A673 (cell line): ENCODE data around the gene B3GNT2. TPM values are rescaled to one million over a fixed set of nuclear protein-coding genes. Genes with fewer than 3 reads are reported as not detected.

ENCODE experiments used
- BruUV-seq: library from RNA; stranded (reverse); fragments of 400-500 nt; replicated peaks from 2 replicates; lab custom pipeline; 2021; lab: Mats Ljungman, UMichigan
- CTCF ChIA-PET: fragments of 300-600 bp; sonication (Branson Sonifier 250); formaldehyde crosslinking; loops from one replicate; lab custom pipeline; 2022; ENCODE audit warnings: antibody characterized with exemption; lab: Charles Lee
- POLR2A ChIA-PET: fragments of 300-600 bp; sonication (Branson Sonifier 250); formaldehyde crosslinking; loops from one replicate; lab custom pipeline; 2022; ENCODE audit warnings: antibody characterized with exemption; ENCODE audit not compliant: low non-redundant PET; lab: Charles Lee
- DNase-seq: peaks from one replicate; pipeline ENCODE4 v3.0.0-alpha.2; 2015; ENCODE audit warnings: low spot score
- H3K27ac ChIP-seq: fragments of 200-600 bp; sonication (generic); 2 replicates; pipeline ENCODE4 v1.5.1; 2016; ENCODE audit warnings: mixed run types, low read depth, mild to moderate bottlenecking, mixed read lengths, antibody characterized with exemption, low read length; ENCODE audit not compliant: poor library complexity, severe bottlenecking
- H3K27me3 ChIP-seq: fragments of 200-600 bp; sonication (generic); replicated peaks from 2 replicates; pipeline ENCODE4 v1.6.1; 2017; ENCODE audit warnings: mixed run types, low read depth, mild to moderate bottlenecking, mixed read lengths, antibody characterized with exemption, low read length; ENCODE audit not compliant: insufficient read depth, poor library complexity
- H3K36me3 ChIP-seq: fragments of 200-600 bp; sonication (generic); 2 replicates; pipeline ENCODE4 v1.6.1; 2016; ENCODE audit warnings: mixed run types, mild to moderate bottlenecking, mixed read lengths, antibody characterized with exemption, low read length; ENCODE audit not compliant: insufficient read depth, poor library complexity, severe bottlenecking
- H3K4me1 ChIP-seq: fragments of 200-600 bp; sonication (generic); 2 replicates; pipeline ENCODE4 v1.6.1; 2017; ENCODE audit warnings: mixed run types, mild to moderate bottlenecking, mixed read lengths, antibody characterized with exemption, low read length; ENCODE audit not compliant: insufficient read depth, poor library complexity, severe bottlenecking
- H3K4me3 ChIP-seq: fragments of 200-600 bp; sonication (generic); 2 replicates; pipeline ENCODE4 v1.5.1; 2016; ENCODE audit warnings: low read depth, mixed run types, mild to moderate bottlenecking, mixed read lengths, low read length; ENCODE audit not compliant: poor library complexity, severe bottlenecking
- H3K9me3 ChIP-seq: fragments of 200-600 bp; sonication (generic); 2 replicates; pipeline ENCODE4 v1.6.1; 2016; ENCODE audit warnings: mixed run types, low read depth, mild to moderate bottlenecking, mixed read lengths, antibody characterized with exemption, low read length; ENCODE audit not compliant: poor library complexity, severe bottlenecking
- EZH2 ChIP-seq: fragments of 200-600 bp; sonication (generic); IDR thresholded peaks from 2 replicates; pipeline ENCODE4 v1.6.1; 2017; ENCODE audit warnings: borderline replicate concordance, low read depth, mild to moderate bottlenecking, mixed read lengths, antibody characterized with exemption, low read length; ENCODE audit not compliant: poor library complexity, severe bottlenecking
- intact Hi-C: fragments of 100-400 bp; cut with micrococcal nuclease; formaldehyde crosslinking; loops from one replicate; pipeline ENCODE4 v1.10.0; 2022; ENCODE audit not compliant: unreplicated experiment
- total RNA-seq: library from RNA; stranded (reverse); gene quantifications from 2 replicates; pipeline ENCODE4 v1.2.3, GENCODE V29; 2021
- TF ChIP-seq, protein P1 (sequence below): fragments of 300-800, 200-600 bp; sonication (generic); conservative IDR thresholded peaks from 2 replicates; pipeline ENCODE4 v1.5.1; 2017; ENCODE audit warnings: low read depth, mild to moderate bottlenecking, antibody characterized with exemption, low read length, moderate library complexity, mixed read lengths

Gene B3GNT2
- total RNA-seq, 1 experiment from 2014 or later: 6.5 TPM

GRCh38 chr2:62204998-62205496 lies 9.1 kb downstream of the B3GNT2 start:
- no peaks in the 10 kb centered on the region for H3K4me1 ChIP-seq
- TF ChIP-seq EZH2: no peak
- TF ChIP-seq, protein P1, sequence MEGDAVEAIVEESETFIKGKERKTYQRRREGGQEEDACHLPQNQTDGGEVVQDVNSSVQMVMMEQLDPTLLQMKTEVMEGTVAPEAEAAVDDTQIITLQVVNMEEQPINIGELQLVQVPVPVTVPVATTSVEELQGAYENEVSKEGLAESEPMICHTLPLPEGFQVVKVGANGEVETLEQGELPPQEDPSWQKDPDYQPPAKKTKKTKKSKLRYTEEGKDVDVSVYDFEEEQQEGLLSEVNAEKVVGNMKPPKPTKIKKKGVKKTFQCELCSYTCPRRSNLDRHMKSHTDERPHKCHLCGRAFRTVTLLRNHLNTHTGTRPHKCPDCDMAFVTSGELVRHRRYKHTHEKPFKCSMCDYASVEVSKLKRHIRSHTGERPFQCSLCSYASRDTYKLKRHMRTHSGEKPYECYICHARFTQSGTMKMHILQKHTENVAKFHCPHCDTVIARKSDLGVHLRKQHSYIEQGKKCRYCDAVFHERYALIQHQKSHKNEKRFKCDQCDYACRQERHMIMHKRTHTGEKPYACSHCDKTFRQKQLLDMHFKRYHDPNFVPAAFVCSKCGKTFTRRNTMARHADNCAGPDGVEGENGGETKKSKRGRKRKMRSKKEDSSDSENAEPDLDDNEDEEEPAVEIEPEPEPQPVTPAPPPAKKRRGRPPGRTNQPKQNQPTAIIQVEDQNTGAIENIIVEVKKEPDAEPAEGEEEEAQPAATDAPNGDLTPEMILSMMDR: no peak
- POLR2A ChIA-PET: no interaction called here
- DNase-seq: no peak
- intact Hi-C loops: no loop called here
- no TSS peak for BruUV-seq
- H3K27ac ChIP-seq: no peak overlapping the region
- H3K9me3 ChIP-seq: no peaks in the 10 kb centered on the region
- H3K4me3 ChIP-seq: no peak overlapping the region
- no peaks in the 10 kb centered on the region for H3K27me3 ChIP-seq
- H3K36me3 ChIP-seq: no peaks in the 10 kb centered on the region
- CTCF ChIA-PET: no interaction called here

GRCh38 chr2:62205554-62205953 lies 9.6 kb downstream of the B3GNT2 start:
- CTCF ChIA-PET: no interaction called here
- Histone ChIP-seq H3K27me3 (no peaks in the 10 kb centered on the region), H3K9me3 (no peaks in the 10 kb centered on the region), H3K4me1 (no peaks in the 10 kb centered on the region), H3K4me3 (no peak overlapping the region), H3K36me3 (no peaks in the 10 kb centered on the region), H3K27ac (no peak overlapping the region)
- POLR2A ChIA-PET: no interaction called here
- no peak for DNase-seq
- TF ChIP-seq EZH2: no peak
- TF ChIP-seq, protein P1: no peak
- no TSS peak for BruUV-seq
- intact Hi-C loops: no loop called here

- no peak for DNase-seq
- ChIA-PET POLR2A (no interaction called here), CTCF (no interaction called here)
- no peaks in the 10 kb centered on the region for H3K9me3 ChIP-seq
- no peak overlapping the region for H3K27ac ChIP-seq
- intact Hi-C loops: no loop called here
- TF ChIP-seq, protein P1: no peak
- H3K27me3 ChIP-seq: no peaks in the 10 kb centered on the region
- H3K4me1 ChIP-seq: no peaks in the 10 kb centered on the region
- no peaks in the 10 kb centered on the region for H3K36me3 ChIP-seq
- no TSS peak for BruUV-seq
- no peak overlapping the region for H3K4me3 ChIP-seq
Measured at GRCh38 chr2:62206024-62206423, 10.1 kb downstream of the B3GNT2 start.
